ENCODE measurements around the gene RAD54L. TPM values are rescaled to one million over a fixed set of nuclear protein-coding genes. Genes with fewer than 3 reads are reported as not detected.
A peak's percentile ranks its signal among the peaks of the same experiment; 100 is the strongest.

The RAD54L gene
- 49.0 and 50.7 TPM in 2 replicates for total RNA-seq (2021)
- percentile 84 among the genes with signal in this experiment for Bru-seq, nascent RNA
- BruChase-seq, experiment 1, labeled RNA remaining after a 2-hour chase, result percentile 82 among the genes with signal in this experiment
- BruChase-seq, experiment 2, labeled RNA remaining after a 6-hour chase, result percentile 88 among the genes with signal in this experiment
- long read RNA-seq, transcript RAD54L-201 (18 exons, 3,108 nt), result major isoform, 80 of 127 reads
- long read RNA-seq, partial matches to known transcripts, result 8 of 127 reads
- long read RNA-seq, other reads (novel, unspliced or antisense), result 39 of 127 reads

DNA sequence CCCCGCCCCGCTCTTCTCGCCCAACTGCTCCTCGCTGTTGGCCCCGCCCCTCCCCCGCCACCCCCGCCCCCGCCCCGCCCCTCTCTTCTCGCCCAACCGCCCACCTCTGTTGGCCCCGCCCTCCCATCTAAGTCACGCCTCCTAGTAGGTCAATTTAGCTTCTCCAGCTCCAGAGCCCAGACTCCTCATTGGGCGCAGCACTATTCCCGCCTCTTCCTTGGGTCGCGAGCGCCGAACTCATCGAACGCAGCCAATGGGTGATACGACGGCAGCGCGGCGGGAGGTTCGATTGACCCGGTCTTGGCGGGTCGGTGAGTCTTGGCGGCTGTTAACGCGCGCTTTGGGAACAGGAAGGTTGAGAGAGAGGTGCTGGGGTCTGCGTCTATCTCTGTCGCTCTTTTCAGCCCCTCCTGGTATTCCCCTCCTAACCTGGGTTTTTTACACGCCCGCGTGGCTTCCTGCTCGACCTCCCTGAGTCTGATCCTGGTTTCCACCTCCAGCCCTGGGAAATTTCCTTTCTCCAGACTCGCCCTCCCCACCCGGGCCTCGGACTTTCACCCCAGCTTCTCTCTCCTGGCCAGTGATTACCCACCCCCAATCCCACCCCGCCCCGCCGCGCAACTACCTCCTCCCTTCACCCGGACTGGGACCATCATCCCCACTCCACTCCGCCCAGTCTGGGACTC is at the start of gene RAD54L:
RAD54L (plus strand) TSS at position 328 of the 686 bp plus-strand sequence. CDS start 643 bp downstream, outside the sequence.
- Histone ChIP-seq H3K27me3 (replicated peaks; ENCODE audit: insufficient read depth, low read depth, low read length, poor library complexity) (no peaks in the 10 kb centered on the region), H3K27ac (ENCODE audit: low read depth, low read length, poor library complexity, severe bottlenecking) (peak within 1 kb of the TSS; percentile 73), H3K36me3 (ENCODE audit: insufficient read depth, low read length, poor library complexity, severe bottlenecking) (peaks cover 30% of the 10 kb centered on the region), H3K9me3 (ENCODE audit: low read depth, low read length, poor library complexity, severe bottlenecking) (no peaks in the 10 kb centered on the region), H3K4me3 (ENCODE audit: low read depth, low read length, poor library complexity, severe bottlenecking) (peak within 1 kb of the TSS; percentile 57), H3K4me1 (ENCODE audit: insufficient read depth, low read length, poor library complexity, severe bottlenecking) (peaks cover 7% of the 10 kb centered on the region)
- CTCF ChIA-PET, result interaction anchor here (0.6 to 2.0 kb wide), 2 partner anchors 24 to 928 kb away, joined by 3 to 8 read pairs; no protein-coding TSS in a partner anchor
- POLR2A ChIA-PET (ENCODE audit: low non-redundant PET), result interaction anchor here (0.6 kb wide), 5 partner anchors 24 to 726 kb away, joined by 3 to 12 read pairs (median 6); partner anchors contain the start of gene PRDX1
- DNase-seq (ENCODE audit: low spot score), result peak; percentile 99
- intact Hi-C loops (cut with micrococcal nuclease; ENCODE audit: unreplicated experiment), result loop anchor here (5.0 kb wide), 1 partner anchor 95 kb away; the partner anchor contains the start of gene NSUN4
- TF ChIP-seq CTCF (conservative IDR thresholded peaks at IDR 0.05; ENCODE audit: low read depth, low read length) (no peak), EZH2 (IDR thresholded peaks at IDR 0.05; ENCODE audit: borderline replicate concordance, low read depth, low read length, poor library complexity, severe bottlenecking) (no peak)
- TSS peak; percentile 44 for BruUV-seq (replicated peaks)

DNA sequence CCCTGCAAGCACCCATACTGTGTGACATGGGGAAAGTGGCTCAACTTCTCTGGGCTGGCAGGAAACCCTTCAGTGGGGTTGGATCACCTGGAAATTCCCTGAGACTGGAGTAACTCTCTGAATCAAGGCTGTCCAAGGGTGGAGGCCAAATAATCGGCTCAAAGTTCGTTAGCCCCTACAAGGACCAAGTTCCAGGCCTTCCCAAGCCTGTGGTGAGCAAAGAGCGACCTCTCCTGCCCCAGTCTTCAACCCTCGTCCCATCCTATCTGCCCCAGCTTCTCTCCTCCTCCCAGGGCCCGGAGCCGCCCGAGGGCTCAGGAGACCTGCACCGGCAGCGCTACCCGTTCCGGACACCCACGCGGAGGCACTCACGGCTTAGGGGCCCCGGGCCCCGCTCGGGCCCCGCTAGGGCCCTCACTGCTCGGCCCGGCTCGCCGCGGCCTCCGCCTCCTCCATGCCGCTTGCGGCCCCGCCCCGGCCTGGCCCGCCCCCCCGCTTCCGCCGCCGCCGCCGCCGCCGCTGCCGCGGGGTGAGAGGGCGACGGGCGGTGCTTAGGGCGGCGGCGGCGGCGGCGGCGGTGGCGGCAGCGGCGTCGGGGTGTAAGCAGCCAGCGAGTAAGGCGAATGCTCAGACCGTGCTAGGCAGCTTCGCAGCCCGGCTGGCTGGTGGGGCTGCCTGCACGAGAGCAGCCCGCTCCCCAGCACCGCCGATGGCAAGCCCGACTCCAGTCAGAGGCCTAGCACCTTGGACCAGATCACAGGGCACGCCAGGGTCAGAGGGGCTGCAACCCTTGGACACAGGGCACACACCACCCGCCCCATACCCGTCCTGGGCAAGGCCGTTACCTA is 49.4 kb upstream of the RAD54L start, which contains the start of gene POMGNT1:
POMGNT1 (minus strand) TSS at position 471 of the 848 bp plus-strand sequence. CDS start 613 bp downstream, outside the sequence.
- BruUV-seq (replicated peaks), result TSS peak; percentile 47
- POLR2A ChIA-PET (ENCODE audit: low non-redundant PET), result no interaction called here
- H3K4me1 ChIP-seq (ENCODE audit: insufficient read depth, low read length, poor library complexity, severe bottlenecking), result peaks cover 8% of the 10 kb centered on the region
- H3K4me3 ChIP-seq (ENCODE audit: low read depth, low read length, poor library complexity, severe bottlenecking), result peak within 1 kb of the TSS; percentile 78
- no peaks in the 10 kb centered on the region for H3K9me3 ChIP-seq (ENCODE audit: low read depth, low read length, poor library complexity, severe bottlenecking)
- peak; percentile 81 for DNase-seq (ENCODE audit: low spot score)
- no peak for TF ChIP-seq EZH2 (IDR thresholded peaks at IDR 0.05; ENCODE audit: borderline replicate concordance, low read depth, low read length, poor library complexity, severe bottlenecking)
- 0 out of 2 replicates have a peak, but pooled peaks have one; percentile 17 for TF ChIP-seq CTCF (conservative IDR thresholded peaks at IDR 0.05; ENCODE audit: low read depth, low read length)
- intact Hi-C loops (cut with micrococcal nuclease; ENCODE audit: unreplicated experiment), result no loop called here
- peaks cover 12% of the 10 kb centered on the region for H3K36me3 ChIP-seq (ENCODE audit: insufficient read depth, low read length, poor library complexity, severe bottlenecking)
- no peaks in the 10 kb centered on the region for H3K27me3 ChIP-seq (replicated peaks; ENCODE audit: insufficient read depth, low read depth, low read length, poor library complexity)
- H3K27ac ChIP-seq (ENCODE audit: low read depth, low read length, poor library complexity, severe bottlenecking), result peak within 1 kb of the TSS; percentile 84
- CTCF ChIA-PET, result interaction anchor here (1.6 kb wide), 1 partner anchor 25 kb away, joined by 4 read pairs; no protein-coding TSS in a partner anchor

- intact Hi-C loops (cut with micrococcal nuclease; ENCODE audit: unreplicated experiment), result no loop called here
- no peak for TF ChIP-seq EZH2 (IDR thresholded peaks at IDR 0.05; ENCODE audit: borderline replicate concordance, low read depth, low read length, poor library complexity, severe bottlenecking)
- no peak for TF ChIP-seq CTCF (conservative IDR thresholded peaks at IDR 0.05; ENCODE audit: low read depth, low read length)
- Histone ChIP-seq H3K27me3 (replicated peaks; ENCODE audit: insufficient read depth, low read depth, low read length, poor library complexity) (no peaks in the 10 kb centered on the region), H3K4me1 (ENCODE audit: insufficient read depth, low read length, poor library complexity, severe bottlenecking) (peaks cover 14% of the 10 kb centered on the region), H3K9me3 (ENCODE audit: low read depth, low read length, poor library complexity, severe bottlenecking) (no peaks in the 10 kb centered on the region), H3K36me3 (ENCODE audit: insufficient read depth, low read length, poor library complexity, severe bottlenecking) (peaks cover 12% of the 10 kb centered on the region), H3K4me3 (ENCODE audit: low read depth, low read length, poor library complexity, severe bottlenecking) (peak overlapping the region; percentile 78), H3K27ac (ENCODE audit: low read depth, low read length, poor library complexity, severe bottlenecking) (no peak overlapping the region)
- POLR2A ChIA-PET (ENCODE audit: low non-redundant PET), result no interaction called here
- no peak for DNase-seq (ENCODE audit: low spot score)
- BruUV-seq (replicated peaks), result no TSS peak
- CTCF ChIA-PET, result interaction anchor here (0.5 to 1.6 kb wide), 2 partner anchors 24 to 45 kb away, joined by 4 to 6 read pairs; no protein-coding TSS in a partner anchor
Observed at GRCh38 chr1:46199233-46199749, 48.3 kb upstream of the RAD54L start.

All from A673 (cell line).